Measurements from ENCODE around the gene RANGRF.

GRCh38 chr17:8333281-8333680 lies 44.8 kb downstream of the RANGRF start:
- TF ChIP-seq, protein P1, sequence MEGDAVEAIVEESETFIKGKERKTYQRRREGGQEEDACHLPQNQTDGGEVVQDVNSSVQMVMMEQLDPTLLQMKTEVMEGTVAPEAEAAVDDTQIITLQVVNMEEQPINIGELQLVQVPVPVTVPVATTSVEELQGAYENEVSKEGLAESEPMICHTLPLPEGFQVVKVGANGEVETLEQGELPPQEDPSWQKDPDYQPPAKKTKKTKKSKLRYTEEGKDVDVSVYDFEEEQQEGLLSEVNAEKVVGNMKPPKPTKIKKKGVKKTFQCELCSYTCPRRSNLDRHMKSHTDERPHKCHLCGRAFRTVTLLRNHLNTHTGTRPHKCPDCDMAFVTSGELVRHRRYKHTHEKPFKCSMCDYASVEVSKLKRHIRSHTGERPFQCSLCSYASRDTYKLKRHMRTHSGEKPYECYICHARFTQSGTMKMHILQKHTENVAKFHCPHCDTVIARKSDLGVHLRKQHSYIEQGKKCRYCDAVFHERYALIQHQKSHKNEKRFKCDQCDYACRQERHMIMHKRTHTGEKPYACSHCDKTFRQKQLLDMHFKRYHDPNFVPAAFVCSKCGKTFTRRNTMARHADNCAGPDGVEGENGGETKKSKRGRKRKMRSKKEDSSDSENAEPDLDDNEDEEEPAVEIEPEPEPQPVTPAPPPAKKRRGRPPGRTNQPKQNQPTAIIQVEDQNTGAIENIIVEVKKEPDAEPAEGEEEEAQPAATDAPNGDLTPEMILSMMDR (IDR thresholded peaks at IDR 0.05): no peak
- no peak for TF ChIP-seq POLR2A (IDR thresholded peaks at IDR 0.05)

Measured in esophagus squamous epithelium (tissue), 4 donors.